HG02610 (cell line): ENCODE data around the gene NFYC.

ENCODE experiments used
- ATAC-seq: cut with Tn5 transposase; IDR thresholded peaks from one replicate; pipeline ENCODE4 v1.9.1; 2021; ENCODE audit warnings: mild to moderate bottlenecking, moderate library complexity; ENCODE audit not compliant: unreplicated experiment

NFYC gene

DNA sequence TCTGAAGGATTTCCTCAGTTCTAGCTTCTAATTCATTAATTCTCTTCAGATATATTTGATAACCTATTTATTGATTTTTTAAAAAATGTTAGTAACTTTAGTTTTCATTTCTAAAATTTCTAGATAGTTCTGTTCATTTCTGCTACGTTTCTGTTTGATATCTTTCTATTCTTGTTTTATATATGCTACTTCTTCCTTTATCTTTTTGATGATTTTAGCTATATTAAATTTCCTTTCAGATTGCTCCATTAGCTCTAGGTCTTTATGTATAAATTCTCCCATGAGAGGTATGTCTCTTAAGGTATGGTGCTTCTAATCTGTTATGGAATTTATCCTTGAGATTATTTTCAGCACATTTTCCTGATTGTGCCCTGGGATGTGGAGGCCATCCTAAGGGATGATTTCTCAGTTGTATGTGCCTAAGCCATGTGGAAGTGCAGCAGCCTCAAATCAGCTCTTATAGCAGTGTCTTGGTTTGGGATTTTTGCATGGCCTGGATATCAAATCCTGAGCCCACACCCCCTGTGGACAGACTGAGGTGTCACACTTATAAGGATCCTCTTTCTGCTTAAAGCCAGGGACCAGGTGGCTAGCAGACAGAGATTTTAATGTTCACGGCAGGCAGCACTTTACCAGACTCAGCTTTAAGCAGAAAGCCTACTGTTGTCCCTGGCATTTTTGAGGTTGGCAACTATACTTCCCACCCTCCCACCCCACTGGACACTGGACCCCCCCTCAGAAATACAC lies 85.9 kb downstream of the NFYC start:
- no peak for ATAC-seq

DNA sequence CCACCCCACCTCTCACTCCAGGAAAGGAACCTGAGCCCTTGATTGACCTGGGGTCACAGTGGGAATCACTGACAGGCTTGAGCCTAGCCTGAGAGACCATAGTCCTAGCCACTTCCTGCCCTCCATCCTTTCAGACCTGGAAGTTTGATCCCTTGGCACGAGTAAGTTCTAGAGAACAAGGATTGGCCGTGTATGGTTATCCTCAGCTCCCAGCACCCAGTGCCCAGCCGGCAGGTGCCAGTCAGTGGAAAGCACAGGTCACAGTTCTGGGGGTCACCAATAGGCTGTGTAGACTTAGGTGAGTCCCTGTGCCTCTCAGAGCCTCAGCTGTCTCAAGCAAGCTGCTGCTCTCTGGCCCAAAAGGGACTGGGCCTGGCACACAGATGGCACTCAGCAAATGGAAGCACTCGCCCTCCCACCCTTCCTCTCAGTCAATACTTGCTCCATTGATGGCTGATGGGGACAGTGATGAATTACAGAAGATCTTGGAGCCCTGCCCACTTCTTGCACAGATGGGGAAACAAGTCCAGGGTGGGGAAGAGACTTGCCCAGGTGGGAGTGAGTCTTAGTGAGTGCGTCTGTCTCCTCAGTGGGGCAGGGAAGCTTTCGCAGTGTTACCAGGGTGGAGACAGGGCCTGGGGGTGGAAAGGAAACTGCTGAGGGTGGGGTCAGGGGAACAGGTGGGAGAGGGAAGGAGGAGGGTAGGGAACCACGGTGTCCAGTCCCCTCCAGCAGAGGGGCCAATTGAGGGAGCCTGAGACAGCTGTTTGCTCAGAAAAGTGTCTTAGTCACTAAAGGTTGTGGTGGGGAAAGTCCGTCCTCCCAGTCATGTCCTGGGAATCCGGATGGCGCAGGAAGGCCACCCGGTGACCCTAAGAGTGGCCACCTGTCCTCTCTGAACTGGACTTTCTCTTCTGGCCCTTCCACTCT lies 89.4 kb downstream of the NFYC start:
- no peak for ATAC-seq

DNA sequence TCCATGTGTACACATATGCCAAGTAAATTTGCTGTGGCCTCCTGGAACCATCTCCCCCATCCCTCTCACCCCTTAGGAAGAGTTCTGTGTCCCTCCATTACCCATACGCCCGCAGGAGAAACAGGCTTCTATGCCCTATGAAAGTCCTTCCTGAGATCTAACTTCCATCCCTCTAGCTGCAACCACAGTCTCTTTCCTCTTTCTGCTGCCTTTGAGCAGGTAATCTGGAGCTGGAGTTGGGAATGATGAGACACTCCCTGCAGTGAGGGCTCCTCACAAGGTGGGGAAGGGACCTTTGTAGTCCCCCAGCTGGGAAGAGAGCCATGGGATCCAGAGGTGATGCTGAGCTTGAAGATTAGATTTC lies 90.1 kb downstream of the NFYC start:
- no peak for ATAC-seq

DNA sequence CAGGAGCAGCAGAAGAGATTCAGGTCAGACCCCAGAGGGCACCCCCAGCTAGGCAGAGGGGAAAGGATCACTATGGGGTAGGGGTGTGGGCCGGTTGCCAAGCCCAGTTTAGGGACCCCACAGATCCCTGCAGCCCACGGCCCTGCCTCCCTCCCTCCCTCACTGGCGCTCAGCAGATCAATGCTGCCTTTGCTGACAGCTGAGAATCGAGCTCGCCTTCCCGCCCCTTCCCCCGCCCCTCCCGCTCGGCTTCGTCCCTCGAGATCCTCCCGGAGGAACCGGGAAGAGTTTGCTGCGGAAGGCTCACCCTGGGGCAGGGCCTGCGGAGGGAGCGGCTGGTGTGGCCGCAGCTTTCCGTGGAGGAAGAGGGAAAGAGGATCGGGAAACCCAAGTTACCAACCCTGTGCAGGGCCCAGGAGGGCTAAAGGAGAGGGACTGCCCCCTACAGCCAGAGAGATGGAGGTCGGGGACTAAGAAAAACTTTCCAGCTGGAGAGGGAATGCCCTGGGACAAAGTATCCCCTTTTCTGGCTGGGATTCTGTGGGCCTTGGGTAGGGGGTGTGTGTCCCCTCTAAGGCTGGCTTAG lies 91.0 kb downstream of the NFYC start:
- ATAC-seq: no peak

DNA sequence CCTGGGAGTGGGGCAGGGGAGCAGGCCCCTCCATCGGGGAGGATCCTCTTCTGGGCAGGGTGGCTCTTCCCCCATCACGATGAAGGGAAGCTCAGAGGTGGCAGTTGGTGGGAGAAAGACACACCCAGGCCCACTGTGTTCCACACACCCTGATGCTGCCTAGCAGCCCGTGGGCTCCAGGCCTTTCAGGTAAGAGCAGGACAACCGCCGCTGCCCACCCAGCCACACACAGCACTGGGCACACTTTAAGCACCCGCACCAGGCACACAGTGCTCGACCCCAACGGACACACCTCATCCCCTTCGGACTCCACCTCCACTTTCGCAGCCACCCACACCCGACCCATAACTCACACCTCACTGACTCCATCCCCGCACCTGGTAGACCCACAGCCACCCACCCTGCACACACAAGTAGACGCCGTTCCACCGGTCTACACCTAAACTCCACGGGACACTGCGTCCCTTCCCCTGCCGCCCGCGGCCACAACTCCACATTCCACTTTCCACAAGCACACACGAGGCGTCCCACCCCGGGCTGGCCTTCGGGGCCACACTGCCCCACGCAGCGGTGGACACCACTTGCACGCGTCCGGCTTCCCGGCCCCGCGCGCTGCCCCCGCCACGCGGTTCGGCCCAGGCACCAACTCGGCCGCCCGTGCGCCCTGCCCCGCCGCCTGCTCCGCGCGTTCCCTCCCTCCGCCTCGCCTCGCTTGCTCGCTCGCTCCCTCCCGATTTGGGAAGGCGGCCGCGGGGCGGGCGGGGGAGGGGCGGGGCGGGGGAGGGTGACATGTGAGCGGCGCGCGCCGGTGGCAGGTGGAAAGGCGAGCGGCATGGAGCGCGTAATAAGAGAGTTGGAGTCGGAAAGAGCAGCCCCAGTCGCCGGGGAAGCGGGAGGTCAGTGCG lies 91.7 kb downstream of the NFYC start, which contains the start of gene KCNQ4:
KCNQ4 (plus strand) TSS at position 787 of the 905 bp plus-strand sequence. CDS start 307 bp downstream, outside the sequence.
- ATAC-seq: no peak

DNA sequence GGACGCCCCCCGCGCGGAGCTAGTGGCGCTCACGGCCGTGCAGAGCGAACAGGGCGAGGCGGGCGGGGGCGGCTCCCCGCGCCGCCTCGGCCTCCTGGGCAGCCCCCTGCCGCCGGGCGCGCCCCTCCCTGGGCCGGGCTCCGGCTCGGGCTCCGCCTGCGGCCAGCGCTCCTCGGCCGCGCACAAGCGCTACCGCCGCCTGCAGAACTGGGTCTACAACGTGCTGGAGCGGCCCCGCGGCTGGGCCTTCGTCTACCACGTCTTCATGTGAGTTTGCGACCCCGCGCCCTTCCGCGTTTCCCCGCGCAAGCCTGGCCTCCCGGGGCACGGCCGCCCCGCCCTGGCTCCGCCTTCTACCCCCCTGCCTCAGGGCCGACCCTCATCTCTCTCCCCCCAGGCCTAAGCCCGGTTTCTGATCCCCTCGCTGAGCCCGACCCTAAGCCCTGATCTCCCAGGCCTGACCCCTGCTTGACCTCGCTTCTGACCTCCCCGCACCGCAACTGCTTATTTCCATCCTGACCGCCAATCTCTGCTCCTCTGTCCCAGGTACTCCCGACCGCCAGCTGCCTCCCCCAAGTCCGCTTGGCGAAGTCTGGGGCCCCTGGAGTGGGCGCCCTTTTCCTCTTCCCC lies 92.8 kb downstream of the NFYC start:
- ATAC-seq: no peak

DNA sequence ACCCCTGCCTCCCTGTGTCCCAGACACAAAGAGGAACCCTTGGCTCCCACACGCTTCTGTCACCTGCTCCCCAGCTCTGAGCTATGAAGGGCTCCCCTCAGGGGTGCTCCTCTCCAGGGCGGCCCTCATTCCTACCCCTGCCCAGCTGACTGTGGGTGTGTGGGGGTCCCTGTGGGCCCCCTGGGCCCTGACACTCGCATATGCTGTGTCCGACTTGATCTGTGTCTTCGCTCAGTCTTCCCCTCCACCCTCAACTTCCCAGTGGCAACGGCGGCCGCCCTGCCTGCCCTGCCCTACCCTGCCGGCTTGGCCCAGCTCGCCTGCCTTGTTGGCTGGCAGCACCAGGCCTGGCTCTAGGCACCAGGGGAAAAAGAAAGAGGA lies 93.3 kb downstream of the NFYC start:
- no peak for ATAC-seq

DNA sequence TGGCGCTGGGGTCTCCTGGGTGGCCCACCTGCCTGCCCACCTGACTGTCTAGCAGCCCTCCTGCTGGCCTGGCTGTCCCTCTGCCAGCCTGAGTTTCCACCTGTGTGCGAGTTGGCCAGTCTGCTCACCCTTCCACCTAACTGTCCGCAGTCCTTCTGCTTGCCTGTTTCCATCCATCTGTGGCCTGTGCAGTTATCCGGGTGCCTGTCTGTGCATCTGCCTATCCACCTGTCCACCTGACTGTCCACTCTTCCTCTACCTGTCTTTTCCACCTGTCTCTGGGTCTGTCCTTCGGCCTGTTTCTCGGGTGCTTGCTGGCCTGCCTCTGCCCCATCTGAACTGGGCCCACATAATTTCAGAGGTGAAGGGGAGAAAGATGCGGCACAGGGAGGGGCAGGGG lies 93.9 kb downstream of the NFYC start:
- no peak for ATAC-seq

DNA sequence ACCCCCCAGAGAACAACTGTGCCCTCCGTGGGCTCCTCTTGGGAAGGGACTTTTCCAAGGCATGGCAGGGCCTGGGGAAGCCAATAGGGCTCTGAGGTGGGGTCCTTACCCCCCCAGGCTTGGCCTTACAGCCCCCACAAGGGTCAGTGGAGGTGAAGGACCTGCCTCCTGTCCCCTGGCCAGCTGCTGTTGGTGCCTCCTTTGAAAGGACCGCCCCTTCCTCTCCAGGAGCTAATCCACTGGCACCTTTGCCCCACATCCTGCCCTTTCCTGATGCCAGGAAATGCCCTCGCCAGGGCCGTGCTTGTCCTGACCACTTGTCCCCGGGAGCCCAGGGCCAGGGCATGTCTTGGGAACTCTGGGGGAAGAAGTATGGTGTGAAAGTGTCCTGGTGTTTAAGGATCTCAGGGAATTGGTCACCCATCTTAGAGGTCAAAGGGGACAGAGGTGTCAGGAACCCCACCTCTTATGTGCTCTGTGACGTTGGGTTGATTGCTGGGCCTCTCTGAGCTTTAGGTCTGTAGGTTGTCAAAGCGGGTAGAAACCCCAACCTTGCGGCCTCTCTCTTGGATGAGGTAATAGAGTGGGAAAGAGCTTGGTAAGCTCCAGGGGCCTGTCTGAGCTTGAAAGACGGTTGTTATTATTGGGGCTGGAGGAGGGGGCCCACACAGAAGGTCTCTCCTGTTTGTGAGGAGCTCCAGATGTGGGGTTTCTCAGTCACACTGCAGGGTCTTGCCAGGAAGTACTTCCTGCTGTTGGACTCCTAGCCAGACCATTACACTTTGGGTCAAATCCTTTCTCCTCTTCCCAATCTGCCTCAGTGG lies 94.9 kb downstream of the NFYC start:
- no peak for ATAC-seq

DNA sequence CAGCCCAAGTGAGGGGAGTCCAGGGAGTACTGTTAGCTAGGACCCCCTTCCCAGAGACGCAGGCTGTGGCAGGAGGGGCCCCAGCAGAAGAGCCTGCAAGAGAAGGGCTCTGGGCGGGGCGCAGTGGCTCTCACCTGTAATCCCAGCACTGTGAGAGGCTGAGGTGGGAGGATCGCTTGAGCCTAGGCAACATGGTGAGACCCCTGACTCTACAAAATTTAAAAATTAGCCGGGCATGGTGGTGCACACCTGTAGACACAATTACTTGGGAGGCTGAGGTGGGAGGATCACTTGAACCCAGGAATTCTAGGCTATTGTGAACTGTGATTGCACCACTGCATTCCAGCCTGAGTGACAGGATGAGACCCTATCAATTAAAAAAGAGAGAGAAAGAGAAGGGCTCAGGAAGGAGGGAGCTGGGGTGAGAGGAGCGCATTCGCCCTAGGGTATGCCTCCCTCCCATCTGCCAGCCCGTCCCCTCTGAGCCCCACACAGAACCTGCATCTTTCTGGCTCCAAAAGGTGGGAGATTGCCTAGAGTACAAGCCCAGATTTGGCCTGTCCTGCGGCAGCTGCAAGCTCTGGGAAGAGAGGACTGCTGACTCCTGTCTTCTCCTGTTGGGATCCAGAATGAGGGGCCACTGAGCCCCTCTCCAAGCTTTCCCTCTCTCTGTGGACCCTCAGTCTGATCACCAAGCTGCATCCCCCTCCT lies 95.6 kb downstream of the NFYC start:
- ATAC-seq: no peak

DNA sequence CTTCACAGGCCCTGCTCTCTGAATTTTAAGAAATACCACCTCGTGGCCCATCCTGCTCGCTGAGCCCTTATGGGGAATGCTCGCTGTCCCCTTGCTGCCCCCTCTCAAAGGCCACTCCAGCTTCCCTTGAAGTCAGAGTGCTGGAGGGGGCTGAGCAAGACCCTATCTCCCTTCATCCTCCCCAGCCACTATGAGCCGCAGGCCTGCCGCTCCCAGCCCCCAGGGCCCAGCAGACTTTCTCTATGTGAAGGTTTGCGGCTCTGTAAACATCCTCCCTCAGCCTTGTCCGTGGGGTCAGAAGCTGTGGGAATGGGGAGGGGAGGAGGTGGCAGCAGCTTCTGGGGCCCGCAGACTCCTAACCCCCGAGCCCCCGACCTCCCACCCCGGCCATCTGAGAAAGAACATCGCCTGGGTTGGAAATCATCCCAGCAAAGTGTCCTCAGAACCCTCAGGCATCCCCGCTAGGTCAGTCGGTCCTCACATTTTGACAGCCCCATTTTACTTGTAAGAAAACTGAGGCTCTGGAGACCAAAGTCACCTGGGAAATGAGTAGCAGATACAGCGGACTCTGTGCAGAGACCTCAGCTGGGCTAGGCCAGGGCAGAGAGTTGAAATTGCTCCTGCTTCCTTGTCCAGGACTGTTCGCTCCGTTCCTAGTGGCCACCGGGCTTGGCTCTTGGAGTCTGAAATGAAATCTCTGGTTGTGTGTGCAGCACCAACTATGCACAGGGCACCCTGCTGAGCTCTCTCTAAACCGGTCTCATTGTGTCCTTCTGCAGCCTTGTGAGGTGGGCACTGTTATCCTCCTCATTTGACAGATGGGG lies 96.4 kb downstream of the NFYC start:
- ATAC-seq: no peak

DNA sequence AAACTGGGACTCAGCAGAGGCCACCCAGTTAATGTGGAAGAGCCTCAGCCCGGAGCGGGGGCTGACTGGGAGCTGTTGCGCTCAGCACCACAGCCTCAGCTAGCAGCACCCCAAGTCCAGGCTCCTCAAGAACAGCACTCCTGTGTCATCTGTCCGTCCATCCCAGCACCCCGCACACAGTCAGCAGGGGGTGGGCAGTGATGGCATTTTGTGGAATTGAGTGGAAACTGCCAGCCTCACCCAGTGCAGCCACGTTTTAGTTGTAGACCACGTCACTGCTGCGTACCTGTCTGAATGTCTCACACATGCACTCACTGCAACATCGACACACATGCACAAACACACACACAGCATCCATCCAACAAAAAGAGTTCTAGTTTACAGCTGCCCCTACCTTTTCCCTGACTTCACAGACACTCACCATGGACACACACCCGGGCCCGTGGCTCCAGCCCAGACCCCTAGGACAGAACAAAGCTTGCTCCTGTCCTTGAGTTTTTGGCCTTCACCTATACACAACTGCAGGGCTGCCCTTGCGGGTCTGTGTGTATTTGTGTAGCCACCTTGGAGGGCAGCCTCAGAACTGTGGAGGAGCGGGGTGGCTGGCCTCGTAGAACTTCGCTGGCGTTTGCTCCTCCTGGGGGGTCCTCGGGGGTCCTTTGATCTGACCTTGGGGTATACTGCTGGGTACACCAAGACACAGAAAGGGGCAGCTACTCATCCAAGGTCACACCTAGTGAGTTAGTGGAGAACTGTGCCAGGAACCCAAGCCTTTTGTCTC lies 97.2 kb downstream of the NFYC start:
- no peak for ATAC-seq

DNA sequence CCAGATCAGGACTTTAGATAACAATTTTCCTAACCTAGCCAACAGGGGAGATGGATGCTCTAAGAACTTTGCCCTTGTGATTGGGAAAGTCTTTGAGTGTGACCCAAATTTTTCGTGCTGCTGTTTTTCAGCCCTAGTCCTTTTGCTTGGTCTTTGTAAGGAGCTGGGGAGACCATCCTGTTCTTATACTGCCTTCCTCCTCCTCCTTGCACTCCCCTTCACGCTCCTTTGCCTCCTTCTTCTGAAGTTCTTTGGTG lies 97.8 kb downstream of the NFYC start:
- ATAC-seq: no peak

DNA sequence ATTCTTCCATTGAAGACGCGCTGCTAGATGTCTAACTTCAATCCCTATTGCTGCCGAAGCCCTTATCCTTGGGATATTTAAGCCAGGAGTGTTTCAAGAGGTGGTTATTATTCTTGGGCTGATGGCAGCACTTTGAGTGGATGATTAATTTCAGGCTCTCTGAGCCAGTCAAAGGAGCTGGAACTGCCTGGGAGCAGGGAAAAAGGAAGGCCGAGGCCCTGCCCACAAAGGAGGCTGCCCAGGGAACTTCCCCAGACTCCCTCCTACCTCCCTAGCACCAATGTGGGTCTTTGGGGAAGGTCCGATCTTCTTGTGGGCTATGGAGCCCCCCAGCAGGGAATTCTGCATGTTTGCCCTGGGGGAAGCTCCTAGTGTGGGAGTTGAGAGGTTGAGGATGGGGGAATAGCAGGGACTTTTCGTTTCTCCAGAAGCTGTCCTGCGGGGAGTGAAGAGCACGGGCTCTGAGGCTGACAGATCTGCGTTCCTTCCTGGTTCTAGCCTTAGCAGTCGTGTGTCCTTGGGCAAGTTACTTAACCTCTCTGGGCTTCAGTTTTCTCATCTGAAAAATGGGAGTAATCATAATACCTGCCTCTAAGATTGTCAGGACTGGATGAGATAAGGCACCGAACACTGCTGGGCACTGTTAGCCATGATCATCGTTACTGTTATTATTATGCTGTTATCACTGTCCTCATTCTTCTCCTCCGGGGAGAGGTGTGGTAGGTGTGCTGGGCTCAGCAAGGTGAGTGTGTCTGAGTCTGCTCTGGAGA lies 98.3 kb downstream of the NFYC start:
- no peak for ATAC-seq

DNA sequence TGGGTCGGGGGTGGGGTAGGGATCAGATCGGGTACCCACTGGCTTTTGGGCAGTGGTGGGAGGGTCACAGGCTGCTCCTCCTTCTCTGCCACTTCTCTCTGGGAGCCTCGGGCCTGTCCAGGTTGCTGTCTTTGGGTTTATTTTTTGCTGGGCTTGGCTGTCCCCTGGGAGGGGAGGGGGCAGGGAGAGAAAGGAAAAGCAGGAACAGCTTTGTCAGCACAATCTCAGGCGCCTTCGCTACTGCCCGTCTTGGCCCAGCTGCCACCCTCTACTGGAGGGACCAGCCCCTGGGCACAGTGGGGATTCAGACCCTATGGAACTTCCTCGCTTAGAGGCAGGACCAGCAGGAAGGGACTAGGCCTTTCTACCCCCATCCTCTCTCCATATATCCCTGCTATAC lies 100.5 kb downstream of the NFYC start:
- ATAC-seq: no peak

DNA sequence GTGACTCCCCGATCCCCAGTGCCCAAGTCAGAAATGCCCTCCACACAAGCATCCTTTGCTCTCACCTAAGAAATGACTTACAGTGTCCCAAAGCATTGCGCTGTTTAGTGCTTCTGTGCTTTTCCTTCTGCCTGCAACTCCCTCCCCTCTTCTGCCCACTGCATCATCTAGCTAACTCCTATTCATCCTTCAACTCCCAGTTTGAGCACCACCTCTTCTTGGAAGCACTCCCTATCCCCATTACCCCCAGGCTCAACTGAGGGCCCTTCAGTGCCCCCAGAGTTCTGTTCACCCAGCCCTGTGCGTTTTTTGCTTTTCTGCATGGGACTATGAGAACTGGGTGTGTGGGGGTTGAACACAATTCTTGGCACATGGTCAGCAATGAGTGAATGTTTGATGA lies 102.1 kb downstream of the NFYC start:
- ATAC-seq: no peak

DNA sequence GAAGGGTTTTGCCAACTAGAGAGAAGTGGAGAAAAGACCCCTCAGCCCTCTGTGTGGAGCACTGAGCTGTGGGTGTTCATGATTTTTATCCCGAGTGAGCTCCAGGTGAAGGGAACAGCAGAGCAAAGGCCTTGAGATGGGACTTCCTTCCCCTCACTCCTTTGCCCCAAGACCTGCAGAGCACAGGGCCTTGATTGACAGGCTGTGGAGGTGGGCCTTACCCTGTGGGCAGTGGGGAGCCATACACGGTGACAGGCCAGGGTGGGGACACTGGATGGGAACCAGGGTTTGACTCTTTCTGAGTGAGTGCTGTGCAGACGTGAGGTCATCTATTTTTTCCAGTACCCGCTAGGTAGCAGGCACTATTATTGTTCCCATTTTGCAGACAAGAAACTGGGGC lies 102.5 kb downstream of the NFYC start:
- ATAC-seq: no peak
